Measurements from ENCODE around the gene MKS1.

GRCh38 chr17:58242171-58242784 lies 23.2 kb upstream of the MKS1 start:
- TF ChIP-seq EZH2 (IDR thresholded peaks at IDR 0.05; ENCODE audit: low read length, unreplicated experiment) (no peak), CTCF (conservative IDR thresholded peaks at IDR 0.05; ENCODE audit: low read depth, low read length) (no peak)
